ENCODE results near the gene RBSN.
"Not testable (repeated sequence)": the region's sequence is repeated elsewhere in the genome, so short reads cannot be mapped to it uniquely, and the experiment has no call there.

GRCh38 chr3:15126975-15127374 is 28.0 kb upstream of the RBSN start:
- TF ChIP-seq CTCF (IDR thresholded peaks at IDR 0.05 in 4 of 5, conservative IDR thresholded peaks at IDR 0.05 in 1 of 5); POLR2A (IDR thresholded peaks at IDR 0.05): not testable (repeated sequence)
